Left colon (tissue), 2 donors: ENCODE measurements around the gene MED27. TPM values are rescaled to one million over a fixed set of nuclear protein-coding genes. Genes with fewer than 3 reads are reported as not detected.
"Not testable (repeated sequence)": the region's sequence is repeated elsewhere in the genome, so short reads cannot be mapped to it uniquely, and the experiment has no call there.

Experiments used
- ATAC-seq: fragments of 200-7000 bp; cut with Tn5 transposase; one replicate; pipeline ENCODE4 v1.9.1; 2020; ENCODE audit warnings: mild to moderate bottlenecking, moderate library complexity
- DNase-seq, 2 donors: peaks; one replicate each; pipeline ENCODE4 v3.0.0-alpha.2; 2020
- intact Hi-C, 2 donors: fragments of 100-400 bp; cut with DNase I in 1 of 2; cut with micrococcal nuclease in 1 of 2; formaldehyde crosslinking; loops; one replicate each; pipeline versions ENCODE4 v1.11.2 to v1.14.0; 2022; cut with DNase I, micrococcal nuclease
- total RNA-seq, 2 donors: library from RNA; stranded (reverse); fragmentation: NEBNext Ultra II Directional; extraction: Animal tissue kit (Norgen Biotek cat#: 25700); gene quantifications; one replicate each; pipeline ENCODE4 v1.2.1, GENCODE V29; 2021
- donor health status: DM: no; HTN: no; CAD: no.
- donor health status: DM: yes; HTN: yes; CAD: no.

Gene MED27
- total RNA-seq, 2 donors from 2014 or later = 12.9 to 13.6 TPM

GRCh38 chr9:132078699-132079356 is 839 bp downstream of the MED27 start:
- peak; percentile 66 for ATAC-seq
- DNase-seq = peak in 1 of 2 donors; percentile 19
- intact Hi-C loops = no loop called here

GRCh38 chr9:132077881-132078698 is 1.6 kb downstream of the MED27 start:
- intact Hi-C loops = no loop called here
- DNase-seq = peak in 1 of 2 donors; percentile 18
- ATAC-seq = no peak

GRCh38 chr9:132075853-132076252 is 3.8 kb downstream of the MED27 start:
- intact Hi-C loops = no loop called here
- ATAC-seq (no peak), DNase-seq (no peak)

GRCh38 chr9:132074736-132075135 is 4.9 kb downstream of the MED27 start:
- DNase-seq = no peak
- intact Hi-C loops = no loop called here
- no peak for ATAC-seq

- ATAC-seq (no peak), DNase-seq (no peak)
- intact Hi-C loops = no loop called here
Measured at GRCh38 chr9:132071847-132072507, 7.7 kb downstream of the MED27 start.

- intact Hi-C loops = no loop called here
- DNase-seq = no peak
- no peak for ATAC-seq
Measured at GRCh38 chr9:132069046-132069898, 10.4 kb downstream of the MED27 start.

- no peak for ATAC-seq
- intact Hi-C loops = no loop called here
- DNase-seq = no peak
Measured at GRCh38 chr9:132068605-132069004, 11.1 kb downstream of the MED27 start.

GRCh38 chr9:132066511-132066910 is 13.2 kb downstream of the MED27 start:
- intact Hi-C loops = no loop called here
- DNase-seq = no peak
- ATAC-seq = no peak

GRCh38 chr9:132066057-132066456 is 13.6 kb downstream of the MED27 start:
- DNase-seq (no peak), ATAC-seq (no peak)
- intact Hi-C loops = no loop called here

- no peak for ATAC-seq
- DNase-seq = no peak
- intact Hi-C loops = no loop called here
Measured at GRCh38 chr9:132063281-132063680, 16.4 kb downstream of the MED27 start.

GRCh38 chr9:132062806-132063205 is 16.9 kb downstream of the MED27 start:
- DNase-seq = no peak
- intact Hi-C loops = no loop called here
- no peak for ATAC-seq

- DNase-seq (no peak), ATAC-seq (no peak)
- intact Hi-C loops = no loop called here
Measured at GRCh38 chr9:132061526-132061925, 18.1 kb downstream of the MED27 start.

GRCh38 chr9:132059361-132059760 is 20.3 kb downstream of the MED27 start:
- no peak for ATAC-seq
- intact Hi-C loops = no loop called here

GRCh38 chr9:132058226-132058625 is 21.4 kb downstream of the MED27 start:
- intact Hi-C loops, ATAC-seq, DNase-seq: not testable (repeated sequence)

More at GRCh38 chr9:132059361-132059760, 20.3 kb downstream of the MED27 start:
- no peak for DNase-seq

GRCh38 chr9:132056717-132057560 is 22.7 kb downstream of the MED27 start:
- intact Hi-C loops = no loop called here
- ATAC-seq = no peak
- no peak for DNase-seq

GRCh38 chr9:132055756-132056155 is 23.9 kb downstream of the MED27 start:
- no peak for ATAC-seq
- intact Hi-C loops = no loop called here
- DNase-seq = no peak

- DNase-seq (no peak), ATAC-seq (no peak)
- intact Hi-C loops = no loop called here
Measured at GRCh38 chr9:132054024-132054423, 25.6 kb downstream of the MED27 start.

GRCh38 chr9:132049900-132050299 is 29.8 kb downstream of the MED27 start:
- no peak for DNase-seq
- intact Hi-C loops = no loop called here
- no peak for ATAC-seq
